EL (cell line): Measurements from ENCODE around the gene CLRN3.

ENCODE experiments used
- DNase-seq: peaks from one replicate; pipeline ENCODE4 v3.0.0-alpha.2; 2016

Gene CLRN3

GRCh38 chr10:127918572-127918971 lies 25.8 kb upstream of the CLRN3 start:
- no peak for DNase-seq

DNA sequence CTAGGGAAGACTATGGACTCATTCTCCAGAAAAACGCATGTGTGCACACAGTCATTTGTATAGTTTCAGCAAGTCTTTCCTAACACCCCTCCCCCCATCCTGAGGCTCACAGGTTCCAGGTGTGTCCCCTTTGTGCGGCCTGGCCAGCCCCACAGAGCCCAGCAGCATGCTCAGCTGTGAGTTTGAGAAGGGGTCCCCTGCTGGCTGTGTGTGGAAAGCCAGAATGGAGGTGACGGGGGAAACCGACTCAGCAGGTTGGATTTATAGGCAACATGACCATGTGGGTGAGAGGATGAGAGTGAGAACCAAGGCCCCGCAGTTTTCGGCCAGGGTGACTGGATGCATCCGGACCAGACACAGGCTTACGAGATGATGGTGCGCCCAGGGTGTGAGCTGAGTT lies 24.1 kb upstream of the CLRN3 start:
- no peak for DNase-seq

GRCh38 chr10:127915324-127915723 lies 22.6 kb upstream of the CLRN3 start:
- no peak for DNase-seq

DNA sequence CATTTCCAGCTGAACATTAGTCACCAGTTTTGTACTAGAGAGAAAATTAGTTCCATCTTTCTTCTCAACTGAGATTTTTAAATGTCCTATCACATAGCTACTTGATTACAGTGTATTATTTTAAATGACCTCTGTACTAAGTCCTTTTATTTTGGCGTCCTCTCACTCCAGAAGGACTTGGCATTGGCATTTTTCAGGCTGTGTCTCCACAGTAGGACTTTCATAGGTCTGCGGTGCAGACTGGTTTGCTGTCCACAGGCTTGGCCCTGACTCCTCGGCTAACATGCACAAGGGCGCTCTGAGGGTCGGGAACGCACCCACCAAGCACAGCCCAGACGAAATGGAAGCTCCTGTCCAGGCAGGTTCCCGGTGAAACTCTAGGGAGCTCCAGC lies 20.6 kb upstream of the CLRN3 start:
- no peak for DNase-seq

DNA sequence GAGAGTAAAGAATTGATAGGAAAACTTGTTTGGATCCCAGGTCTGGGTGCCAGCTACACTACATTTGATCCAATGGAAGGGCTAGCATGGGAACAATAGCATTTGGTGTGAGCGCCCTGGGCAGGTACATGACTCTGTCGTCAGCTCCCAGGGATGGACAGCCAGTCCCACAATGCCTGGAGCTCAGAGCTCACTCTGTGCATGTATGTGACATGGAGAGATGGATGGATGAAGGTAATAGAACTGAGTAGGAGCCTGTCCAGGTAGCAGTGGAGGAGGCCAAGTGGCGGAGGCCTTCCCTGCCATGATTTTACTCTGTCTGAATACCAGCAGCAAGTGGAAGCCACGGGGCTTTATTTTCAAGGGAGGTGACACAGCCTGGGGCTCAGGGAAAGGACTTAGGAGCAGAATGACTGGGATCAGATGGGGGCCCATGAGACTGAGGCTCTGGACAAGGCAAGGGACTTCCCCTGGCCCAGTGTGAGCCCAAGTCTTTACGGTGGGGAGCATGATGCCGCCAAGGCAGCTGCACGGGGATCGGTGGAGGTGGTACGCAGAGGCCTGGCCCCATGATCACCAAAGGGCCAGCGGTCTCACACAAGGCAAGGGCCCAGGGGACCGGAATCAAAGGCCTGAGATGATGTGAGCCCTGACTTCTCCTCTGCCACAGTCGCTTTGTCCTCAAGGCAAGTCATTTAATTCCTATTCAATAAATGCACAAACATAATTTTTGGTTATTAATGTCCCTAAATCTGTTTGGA lies 20.0 kb upstream of the CLRN3 start:
- DNase-seq, result no peak

- DNase-seq, result no peak
These were observed 19.1 kb upstream of the CLRN3 start for GRCh38 chr10:127911867-127912257.

DNA sequence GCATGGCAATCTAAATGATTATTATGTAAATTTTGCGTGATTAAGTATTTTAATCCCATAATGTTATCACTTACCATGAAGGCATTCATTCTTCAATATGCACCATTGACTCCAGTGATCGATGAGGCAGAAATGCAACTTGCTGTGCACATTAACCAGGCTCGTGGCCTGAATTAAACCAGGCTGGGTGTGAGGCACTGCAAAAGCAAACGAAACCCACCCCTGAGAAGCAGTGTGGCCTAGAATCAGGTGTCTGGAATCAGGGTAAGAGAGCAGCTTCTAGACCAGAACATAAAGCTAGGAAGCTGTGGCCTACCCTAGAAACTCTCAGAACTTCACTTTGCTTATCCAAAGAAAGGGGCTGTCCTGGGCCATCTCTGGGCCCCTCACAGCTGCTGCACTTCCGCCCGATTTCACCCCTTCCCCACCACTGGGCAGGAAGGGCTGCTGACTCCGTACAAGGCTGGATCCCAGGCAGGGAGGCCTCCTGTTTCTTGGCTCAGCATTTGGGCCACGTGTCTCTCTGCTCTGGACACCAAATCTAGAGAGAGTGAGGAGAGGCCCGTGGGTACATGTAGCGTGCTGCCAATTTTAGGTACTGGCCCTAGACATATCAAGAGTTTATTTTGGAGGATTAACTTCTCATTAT lies 18.6 kb upstream of the CLRN3 start:
- DNase-seq, result no peak

DNA sequence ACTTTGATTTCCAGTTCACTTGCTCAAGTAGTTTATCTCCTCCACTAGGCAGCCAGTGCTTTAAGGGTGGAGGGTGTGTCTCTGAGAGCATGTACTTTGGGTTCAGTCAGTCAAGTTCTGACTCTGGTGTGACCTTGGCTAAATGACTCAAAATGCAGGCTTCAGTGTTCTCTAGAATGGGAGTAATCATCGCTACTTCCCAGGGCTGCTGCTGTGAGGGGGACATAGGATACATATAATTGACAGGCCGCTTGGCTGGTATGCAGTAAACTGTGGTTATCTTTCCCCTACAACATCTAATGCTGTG lies 17.7 kb upstream of the CLRN3 start:
- DNase-seq, result no peak

DNA sequence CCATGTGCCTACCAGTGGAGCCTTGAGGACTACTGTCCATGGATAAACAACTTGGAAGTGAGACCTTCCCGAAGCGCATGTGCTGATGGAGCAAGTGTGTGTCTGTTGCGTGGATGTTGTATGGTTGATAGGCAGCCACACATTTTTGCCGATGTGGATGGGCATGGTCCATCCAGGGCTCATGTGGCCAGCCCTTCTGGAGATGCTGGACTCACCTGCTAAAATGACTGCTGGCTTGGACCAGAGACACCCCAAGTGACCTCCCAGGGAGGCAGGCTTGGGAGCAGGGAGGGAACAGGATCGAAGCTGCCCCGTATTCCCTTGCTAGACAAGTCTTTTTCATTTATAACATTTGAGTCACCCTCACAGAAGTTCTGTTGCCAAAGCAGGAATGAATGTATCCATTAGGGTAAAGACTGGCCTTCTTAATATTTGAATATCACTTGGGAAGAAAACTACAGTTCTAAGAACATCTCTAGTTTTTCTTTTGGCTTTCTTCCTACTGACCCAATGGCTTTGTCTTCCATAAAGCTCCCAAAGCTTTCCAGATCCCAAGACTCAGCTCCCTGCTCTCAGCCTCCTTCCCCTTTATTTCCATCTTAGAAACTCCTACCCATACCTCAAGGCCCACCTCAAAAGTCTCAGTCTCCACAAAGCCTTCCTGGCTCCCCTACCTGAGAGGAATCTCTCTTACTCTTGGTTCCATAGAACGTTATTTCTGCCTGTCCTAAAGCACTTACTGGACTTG lies 17.1 kb upstream of the CLRN3 start:
- DNase-seq, result no peak

- no peak for DNase-seq
These were observed 16.2 kb upstream of the CLRN3 start for GRCh38 chr10:127908959-127909267.

DNA sequence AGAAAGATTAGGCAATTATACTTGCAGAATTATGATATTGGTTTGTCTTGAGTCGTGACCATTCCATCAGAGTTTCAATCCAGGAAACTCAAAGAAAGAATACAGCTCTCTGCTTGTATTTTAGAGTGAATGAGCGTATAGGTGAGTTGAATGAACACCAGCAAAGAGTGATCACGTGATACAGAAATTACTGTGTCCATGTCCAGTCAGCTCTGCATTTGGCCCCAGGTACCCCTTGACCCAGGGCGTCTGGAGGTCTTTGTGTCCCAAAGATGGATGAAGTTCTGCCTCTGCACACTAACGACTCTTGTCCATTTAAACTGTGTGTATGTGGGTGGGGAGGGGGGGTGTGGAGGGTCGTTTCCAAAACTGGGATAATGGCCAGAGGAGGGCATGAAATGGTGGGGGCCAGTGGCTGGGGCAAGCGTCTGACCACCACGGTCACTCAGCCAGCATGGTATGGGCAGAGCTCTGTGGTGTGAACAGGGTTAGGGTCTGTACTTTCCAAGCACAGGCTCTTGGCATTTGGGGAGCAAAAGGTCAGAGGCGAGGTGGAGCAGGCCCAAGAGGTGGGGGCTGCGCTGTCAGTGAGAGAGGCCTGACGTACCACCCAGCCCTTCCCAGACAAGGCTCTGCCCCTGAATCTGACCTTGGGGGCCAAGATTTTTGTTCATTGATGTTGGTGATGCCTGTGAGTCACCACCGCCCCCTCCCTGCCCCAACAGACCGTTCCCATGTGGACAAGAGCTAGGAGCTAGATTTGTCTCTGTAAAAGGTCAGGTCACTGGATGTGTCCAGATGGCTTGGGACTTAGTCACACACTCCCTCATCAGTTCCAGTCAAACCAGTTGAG lies 15.6 kb upstream of the CLRN3 start:
- DNase-seq, result peak; percentile 89

DNA sequence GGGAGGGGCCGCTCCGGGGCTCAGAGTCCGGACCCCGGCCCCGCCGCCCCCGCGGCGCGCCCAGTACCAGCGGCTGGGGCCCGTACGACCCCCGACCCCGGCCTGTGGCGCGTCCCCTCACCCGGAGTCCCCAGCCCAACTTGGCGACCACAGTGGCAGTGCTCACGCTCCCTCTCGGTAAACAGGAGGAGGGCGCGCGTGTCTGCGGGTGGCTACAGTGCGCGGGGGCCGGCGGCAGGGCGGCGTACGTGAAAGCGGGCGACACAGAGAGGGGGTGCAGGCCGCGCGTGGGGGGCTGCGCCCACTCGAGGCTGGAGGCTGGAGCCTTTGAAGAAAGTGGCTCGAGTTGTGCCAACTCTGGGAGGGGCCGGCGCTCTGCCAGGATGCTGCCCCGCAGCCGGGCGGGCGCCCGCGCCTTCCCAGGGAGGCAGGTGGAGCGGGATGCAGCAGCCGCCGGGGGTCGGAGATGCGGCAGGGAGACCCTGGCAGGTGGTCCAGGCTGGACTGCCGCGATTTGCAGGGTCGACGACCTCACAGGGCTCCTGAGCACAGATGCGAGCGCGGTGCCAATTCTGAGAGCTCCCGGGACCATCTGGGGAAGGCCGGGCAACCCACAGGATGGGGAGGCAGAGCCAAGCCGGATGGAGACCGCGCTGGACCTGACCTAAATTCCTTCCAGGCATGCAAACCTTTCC lies 14.8 kb upstream of the CLRN3 start:
- peak; percentile 54 for DNase-seq

DNA sequence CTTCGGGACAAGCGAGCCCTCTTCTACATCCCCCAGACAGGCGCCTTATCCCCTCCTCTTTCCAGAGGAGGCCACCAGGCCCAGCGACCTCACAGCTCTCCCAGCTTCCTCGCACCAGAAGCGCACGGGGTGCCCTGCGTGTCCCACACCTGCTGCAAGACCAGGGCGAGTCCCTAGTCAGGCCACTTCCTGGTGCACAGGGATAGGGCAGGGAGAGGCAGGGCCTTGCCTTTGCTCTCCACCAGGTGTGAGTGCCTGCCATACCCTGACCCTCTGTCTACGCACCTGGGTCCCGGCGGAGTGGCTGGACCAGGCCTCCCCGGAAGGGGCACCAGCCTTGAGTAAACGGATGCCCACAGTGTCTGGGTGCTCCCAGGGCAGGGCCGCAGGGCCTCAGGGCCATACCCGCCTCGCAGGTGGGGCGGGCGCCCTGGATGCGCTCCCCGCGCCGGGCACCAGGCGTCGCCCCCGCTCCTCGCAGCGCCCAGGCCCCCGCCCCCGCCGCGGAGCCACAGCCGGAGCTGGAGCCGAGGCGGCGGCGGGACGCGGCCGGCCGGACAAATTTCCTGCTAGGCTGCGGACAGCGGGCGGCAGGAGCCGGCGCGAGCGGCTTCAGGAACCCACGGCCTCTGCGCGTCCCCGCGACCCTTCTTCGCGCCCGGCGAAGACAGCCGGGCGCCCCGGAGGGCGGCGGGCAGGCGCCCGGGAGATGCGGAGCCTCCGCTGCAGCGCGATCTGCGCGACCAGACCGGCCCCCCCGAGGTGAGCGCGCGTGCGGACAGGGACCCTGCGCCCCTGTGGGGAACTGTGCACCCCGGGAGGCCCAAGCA lies 14.0 kb upstream of the CLRN3 start, which contains the start of gene PTPRE:
TSS of gene PTPRE (plus strand) at position 556 of the 830 bp plus-strand sequence. CDS start 133,779 bp downstream, outside the sequence.
- peak; percentile 71 for DNase-seq

GRCh38 chr10:127905848-127906261 lies 13.1 kb upstream of the CLRN3 start:
- no peak for DNase-seq

- no peak for DNase-seq
These were observed 12.5 kb upstream of the CLRN3 start for GRCh38 chr10:127905001-127905847.

- DNase-seq, result no peak
These were observed 11.7 kb upstream of the CLRN3 start for GRCh38 chr10:127904311-127905000.

DNA sequence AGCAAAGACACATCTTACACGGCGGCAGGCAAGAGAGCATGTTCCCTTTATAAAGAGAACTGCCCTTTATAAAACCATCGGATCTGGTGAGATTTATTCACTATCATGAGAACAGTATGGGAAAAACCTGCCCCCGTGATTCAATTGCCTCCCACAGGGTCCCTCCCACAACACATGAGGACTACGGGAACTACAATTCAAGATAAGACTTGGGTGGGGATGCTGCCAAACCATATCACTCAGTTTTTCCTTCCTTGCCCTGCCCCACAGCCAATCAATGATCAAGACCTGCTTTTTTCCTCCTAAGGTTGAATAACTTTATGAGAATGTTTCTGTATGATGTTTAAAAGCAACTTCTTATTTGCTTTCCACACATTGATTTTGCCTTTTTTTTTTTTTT lies 11.0 kb upstream of the CLRN3 start:
- DNase-seq, result no peak

DNA sequence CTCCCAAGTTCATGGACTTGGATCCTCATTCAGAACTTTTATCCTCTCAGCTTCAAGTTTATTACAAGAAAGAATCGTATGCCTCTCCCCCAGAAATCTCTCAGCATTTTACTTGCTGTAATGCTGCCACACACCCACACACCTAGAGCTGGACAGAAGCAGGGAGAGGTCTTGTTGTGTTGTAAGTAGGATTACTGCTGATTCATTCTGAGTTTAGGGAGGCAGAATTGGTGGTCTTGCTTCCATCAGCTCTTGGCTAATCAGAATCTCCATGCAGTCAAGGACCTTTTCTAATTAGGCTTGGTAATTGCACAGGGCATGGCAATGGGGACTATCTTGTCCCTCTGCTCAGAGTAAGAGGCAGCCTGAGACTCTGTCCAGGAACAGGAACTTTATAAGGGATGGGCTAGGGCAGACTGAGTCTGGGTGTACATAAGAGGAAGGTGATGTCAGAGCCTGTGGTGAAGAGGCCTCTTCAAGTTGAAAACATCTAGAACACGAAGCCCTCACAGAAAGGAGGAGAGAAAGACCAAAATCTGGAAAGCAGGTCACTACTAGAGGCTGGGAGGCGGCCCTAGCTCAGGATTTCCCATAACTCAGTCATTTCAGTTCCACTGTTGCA lies 7.1 kb upstream of the CLRN3 start:
- DNase-seq, result no peak

DNA sequence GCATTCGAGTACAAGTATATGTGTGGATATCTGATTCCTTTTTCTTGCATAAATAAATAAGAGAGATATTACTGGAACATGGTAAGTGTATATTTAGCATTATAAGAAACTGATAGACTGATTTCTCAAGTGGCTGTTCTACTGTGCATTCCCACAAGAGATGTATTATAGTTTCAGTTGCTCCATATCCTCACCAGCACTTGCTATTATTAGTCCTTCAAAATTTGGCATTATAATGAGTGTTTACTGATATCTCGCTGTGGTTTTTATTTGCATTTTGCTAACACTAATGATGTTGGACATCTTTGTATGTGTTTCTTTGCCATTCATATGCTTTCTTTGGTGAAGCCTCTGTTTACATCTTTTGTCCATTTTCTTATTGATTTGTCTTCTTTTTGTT lies 4.4 kb upstream of the CLRN3 start:
- no peak for DNase-seq

DNA sequence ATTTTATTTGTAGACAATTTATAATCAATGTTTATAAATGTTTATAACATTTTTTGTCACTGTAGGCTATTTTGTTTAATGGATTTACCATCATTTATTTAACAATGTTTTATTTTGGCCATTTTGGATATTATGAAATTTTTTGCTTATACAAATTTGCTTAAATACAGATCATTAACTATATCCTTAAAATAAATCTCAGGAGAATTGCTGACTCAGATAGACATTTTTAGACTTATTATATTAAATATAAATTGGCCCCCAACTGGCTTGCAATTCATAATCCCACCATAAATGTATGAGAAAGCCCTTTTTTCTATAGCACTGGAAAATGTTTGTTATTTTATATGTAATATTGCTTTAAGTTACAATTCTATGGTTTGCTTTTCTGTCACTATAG lies 3.8 kb upstream of the CLRN3 start:
- no peak for DNase-seq
